Choroid plexus epithelial cell (primary cell): ENCODE results near the gene SAE1.

Experiments used
- DNase-seq: peaks from one replicate; pipeline ENCODE4 v3.0.0-alpha.2; 2010; ENCODE audit warnings: low read depth
- H3K4me3 ChIP-seq: 2 replicates; pipeline ENCODE4 v1.5.1; 2011; ENCODE audit warnings: low read depth, mild to moderate bottlenecking, control low read depth, low read length, moderate library complexity
- CTCF ChIP-seq: conservative IDR thresholded peaks from 2 replicates; pipeline ENCODE4 v1.5.1; 2011; ENCODE audit warnings: low read depth, mild to moderate bottlenecking, control low read depth, inconsistent platforms, low read length, moderate library complexity

The SAE1 gene

DNA sequence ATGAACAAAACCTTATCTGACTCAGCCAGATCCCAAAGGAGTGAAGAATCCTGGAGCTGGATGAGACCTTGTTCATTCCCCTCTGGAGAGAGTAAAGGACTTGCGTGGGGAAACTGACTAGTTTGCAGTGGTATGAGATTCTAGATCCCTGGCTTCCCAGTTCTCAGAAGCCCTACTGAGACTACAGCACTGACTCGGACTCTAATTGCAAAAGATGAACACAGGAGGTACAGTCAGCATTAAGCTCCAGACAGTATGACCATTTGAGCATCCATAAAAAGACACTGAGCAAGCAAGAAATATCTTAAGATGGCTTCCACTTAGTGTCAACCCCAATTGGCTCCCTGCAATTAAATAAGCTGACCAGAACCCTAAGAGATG is 23.8 kb upstream of the SAE1 start:
- TF ChIP-seq CTCF: no peak
- no peak overlapping the region for H3K4me3 ChIP-seq
- peak; percentile 43 for DNase-seq

DNA sequence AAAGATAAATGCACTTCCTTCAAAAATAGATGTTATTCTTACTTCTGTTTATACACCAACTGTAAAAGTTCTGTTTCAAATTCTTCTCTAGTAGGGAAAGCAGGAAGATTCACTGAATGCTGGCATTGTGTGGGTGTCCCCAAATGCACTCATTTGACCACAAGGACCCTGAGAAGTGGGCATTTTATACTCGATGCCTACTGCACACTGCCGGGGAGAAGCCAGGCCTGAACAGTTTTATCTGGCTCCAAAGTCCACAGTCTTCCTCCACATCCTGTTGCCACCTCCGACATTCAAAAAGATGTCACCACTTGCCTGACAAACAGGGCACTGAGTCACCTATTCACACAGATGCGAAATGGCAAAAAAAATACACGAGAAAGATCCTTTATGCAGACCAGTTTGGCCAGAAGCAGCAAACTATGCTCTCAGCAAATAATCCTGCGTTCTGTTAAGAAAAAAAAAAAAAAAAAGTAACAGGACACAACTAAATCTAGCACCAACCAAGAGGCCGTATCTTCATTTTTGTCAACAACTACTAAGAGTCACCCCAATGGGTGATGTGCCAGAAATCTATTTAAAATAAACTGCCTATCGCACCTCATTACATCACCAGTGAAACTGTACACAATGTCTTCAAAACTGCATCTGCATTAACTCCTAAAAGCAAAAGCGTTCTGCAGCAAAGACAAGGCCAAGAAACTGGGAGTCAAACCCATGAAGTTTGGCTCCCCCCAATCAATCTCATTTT is 23.3 kb upstream of the SAE1 start:
- peak; percentile 36 for DNase-seq
- TF ChIP-seq CTCF: no peak
- no peak overlapping the region for H3K4me3 ChIP-seq

- peak; percentile 30 for DNase-seq
- TF ChIP-seq CTCF: no peak
- H3K4me3 ChIP-seq: no peak overlapping the region
These were observed 22.5 kb upstream of the SAE1 start for GRCh38 chr19:47107953-47108746.

GRCh38 chr19:47109177-47109540 is 21.5 kb upstream of the SAE1 start:
- H3K4me3 ChIP-seq: no peak overlapping the region
- TF ChIP-seq CTCF: no peak
- DNase-seq: no peak

DNA sequence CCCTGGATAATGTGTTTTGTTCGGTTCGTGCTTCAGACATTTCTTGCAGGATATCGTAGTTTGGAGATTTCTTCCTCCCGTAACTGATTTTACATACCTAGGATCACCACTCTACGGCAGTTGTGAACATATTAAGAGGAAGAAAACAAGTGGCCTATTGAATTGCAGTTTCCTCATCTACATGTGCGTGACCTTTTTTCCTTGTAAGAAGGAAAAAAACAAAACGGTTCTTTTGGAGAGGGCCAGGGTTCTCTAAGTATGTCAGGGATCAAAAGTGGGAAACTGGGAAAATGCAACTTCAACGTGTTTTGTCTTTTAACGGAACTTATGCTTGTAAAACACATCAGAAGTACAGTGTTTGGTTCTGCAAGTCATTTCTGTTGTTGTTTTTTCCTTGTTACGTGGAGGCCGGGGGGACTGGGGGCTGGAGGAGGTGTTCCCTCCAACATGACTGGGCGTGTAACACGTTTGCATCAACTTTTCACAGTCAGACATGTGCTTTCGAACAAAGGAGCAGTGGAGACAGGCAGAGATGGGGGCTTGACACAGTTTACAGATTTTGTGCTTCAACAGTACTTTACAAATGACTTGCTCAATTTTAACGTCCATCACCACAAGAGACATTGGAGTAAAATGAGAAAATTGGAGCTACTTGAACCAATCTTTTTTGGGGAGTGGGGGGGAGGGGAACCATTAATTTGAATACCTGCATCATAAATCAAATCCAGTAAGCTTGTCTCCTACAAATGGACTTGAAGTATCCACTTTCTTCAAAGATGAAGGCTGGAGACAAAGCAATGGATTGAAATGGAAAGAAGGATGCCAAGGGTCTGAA is 20.9 kb upstream of the SAE1 start:
- no peak for TF ChIP-seq CTCF
- peak; percentile 66 for DNase-seq
- H3K4me3 ChIP-seq: peak overlapping the region; percentile 88

DNA sequence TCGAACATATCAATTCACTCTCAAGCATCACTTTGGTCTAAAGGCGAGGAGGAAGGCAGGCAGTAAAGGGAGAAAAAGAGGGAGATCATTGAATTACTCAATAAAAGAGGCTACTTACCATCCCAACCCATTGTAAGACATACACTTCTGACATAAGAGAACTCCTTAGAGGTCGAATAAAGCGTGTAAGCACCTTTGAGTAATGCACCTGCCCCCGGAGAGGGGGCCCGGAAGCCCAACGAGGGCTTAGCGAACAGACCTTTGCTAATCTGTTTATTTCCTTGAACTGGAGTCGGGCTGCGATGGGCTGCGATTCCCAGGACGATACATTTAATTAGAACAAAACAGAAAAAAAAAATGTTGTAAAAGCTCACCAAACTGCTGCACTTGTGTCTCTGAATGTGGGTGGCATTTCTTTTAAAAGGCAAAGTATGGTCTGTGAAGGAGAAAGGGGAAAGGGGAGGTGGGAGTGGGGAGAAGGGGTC is 20.1 kb upstream of the SAE1 start:
- H3K4me3 ChIP-seq: peak overlapping the region; percentile 88
- no peak for TF ChIP-seq CTCF
- DNase-seq: no peak
